LNCAP (cell line): Measurements from ENCODE around the gene MAP3K20.

Experiments
- CTCF ChIP-seq: fragments of 450-650 bp; IDR thresholded peaks from 2 replicates; pipeline ENCODE4 v1.5.1; 2017; ENCODE audit warnings: mild to moderate bottlenecking

Gene MAP3K20

GRCh38 chr2:173045181-173045580 lies 30.5 kb upstream of the MAP3K20 start:
- no peak for TF ChIP-seq CTCF

- TF ChIP-seq CTCF, result no peak
These were observed 27.1 kb upstream of the MAP3K20 start for GRCh38 chr2:173048522-173048896.

GRCh38 chr2:173048897-173049661 lies 26.6 kb upstream of the MAP3K20 start:
- no peak for TF ChIP-seq CTCF

- no peak for TF ChIP-seq CTCF
These were observed 25.8 kb upstream of the MAP3K20 start for GRCh38 chr2:173049831-173050230.

- TF ChIP-seq CTCF, result no peak
These were observed 25.0 kb upstream of the MAP3K20 start for GRCh38 chr2:173050684-173051083.

- TF ChIP-seq CTCF, result no peak
These were observed 24.0 kb upstream of the MAP3K20 start for GRCh38 chr2:173051463-173052215.

- TF ChIP-seq CTCF, result no peak
These were observed 22.5 kb upstream of the MAP3K20 start for GRCh38 chr2:173053043-173053699.
